Amniotic stem cell (primary cell): ENCODE data around the gene MAN1C1.

ENCODE experiments used
- DNase-seq: peaks from one replicate; lab custom pipeline; 2025; lab: John Stamatoyannopoulos, UW

The MAN1C1 gene

DNA sequence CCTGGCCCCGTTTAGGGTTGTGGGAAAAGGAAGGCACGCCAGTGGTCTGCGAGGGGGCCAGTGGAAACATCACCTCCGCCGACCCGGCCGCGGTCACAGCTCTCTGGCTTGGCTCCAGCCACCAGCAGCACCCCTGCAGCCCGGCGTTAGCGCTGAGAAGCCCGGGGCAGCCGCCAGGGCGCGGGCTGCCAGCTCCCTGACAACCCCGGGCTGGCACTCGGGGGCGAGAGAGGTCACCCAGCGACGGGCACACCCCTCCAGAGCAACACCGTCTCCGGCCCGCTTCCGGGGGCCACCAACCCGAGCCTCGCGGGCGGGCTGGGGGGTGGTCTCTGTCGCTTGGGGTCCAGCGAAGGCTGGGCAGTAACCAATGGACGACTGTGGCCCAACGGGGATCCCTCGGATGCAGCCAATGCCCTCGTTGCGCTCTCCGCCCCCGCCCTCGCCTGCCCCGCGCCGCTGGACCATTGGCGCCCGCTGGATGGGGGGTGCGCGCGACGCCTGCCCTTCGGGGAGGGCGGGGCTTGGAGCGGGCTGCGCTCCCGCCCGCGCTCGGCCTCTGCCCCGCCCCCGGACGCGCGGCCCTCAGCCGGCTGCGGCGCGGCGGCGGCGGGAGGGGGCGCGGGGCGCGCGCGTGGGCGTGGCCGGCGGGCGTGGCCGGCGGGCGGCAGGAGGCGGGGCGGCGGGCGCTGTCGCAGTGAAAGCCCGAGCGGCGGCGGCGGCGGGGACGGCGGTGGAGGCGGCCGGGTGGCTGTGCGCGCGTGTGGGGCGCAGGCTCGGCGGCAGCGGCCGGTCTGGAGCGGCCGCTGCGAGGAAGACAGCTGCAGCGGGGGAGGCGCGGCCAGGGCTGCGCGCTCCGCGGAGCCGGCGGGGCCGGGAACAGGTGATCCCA is at the start of gene MAN1C1:
Gene MAN1C1 (plus strand): TSS at position 697 of the 892 bp plus-strand sequence. CDS start 1,007 bp downstream, outside the sequence.
- peak; percentile 58 for DNase-seq

DNA sequence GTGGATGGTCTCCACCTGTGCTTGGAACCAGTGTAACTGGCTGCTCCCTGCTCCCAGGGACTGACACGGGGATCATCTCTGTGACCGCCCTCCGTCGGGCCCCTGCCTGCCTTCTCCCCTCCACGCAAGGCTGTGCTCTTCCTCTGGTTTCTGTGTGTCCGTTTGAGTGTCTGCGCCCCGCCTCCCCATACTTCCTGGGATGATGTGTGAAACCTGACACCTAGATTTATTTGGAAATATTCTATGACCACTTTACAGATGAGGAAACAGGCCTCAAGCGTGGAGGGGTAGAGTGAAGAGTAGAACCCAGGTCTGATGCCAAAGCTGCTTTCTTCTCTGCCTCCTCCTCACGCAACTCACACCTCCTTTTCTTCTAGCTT is 48.9 kb upstream of the MAN1C1 start:
- no peak for DNase-seq

DNA sequence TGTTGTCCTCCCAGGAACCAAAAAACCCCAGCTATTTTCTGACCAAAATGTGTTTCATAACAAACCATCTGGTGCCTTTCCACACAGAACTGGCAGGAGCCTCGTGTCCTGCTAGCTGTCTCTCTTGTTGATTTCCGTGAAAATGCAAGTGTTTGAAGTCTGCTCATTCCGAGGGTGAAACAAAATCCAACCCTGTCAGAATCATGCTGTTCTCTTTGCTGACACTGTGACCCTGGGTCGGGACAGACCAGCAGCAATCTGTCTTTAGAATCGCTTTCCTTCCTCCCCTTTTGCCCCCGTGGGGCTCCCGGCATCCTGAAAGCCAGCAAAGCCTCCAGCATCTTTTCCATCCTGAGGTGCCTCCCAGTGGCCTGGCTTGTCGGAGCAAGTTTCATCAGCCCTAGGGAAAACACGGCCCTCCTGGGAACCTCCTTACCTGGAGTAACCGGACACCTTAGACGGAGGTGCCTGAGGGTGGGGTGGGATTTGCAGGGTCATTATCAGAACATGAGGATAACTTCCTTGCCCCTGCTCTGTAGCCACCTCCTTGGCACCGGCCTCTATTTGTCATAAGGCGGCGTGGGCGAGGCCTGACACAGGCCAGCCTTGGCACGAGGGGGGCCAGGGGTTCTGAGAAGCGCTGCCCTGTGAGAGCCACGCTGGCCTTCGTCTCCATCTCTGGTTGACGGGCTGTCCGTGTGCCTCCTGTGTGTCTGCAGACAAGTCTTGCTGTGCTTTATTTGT is 48.3 kb upstream of the MAN1C1 start:
- DNase-seq, result no peak

DNA sequence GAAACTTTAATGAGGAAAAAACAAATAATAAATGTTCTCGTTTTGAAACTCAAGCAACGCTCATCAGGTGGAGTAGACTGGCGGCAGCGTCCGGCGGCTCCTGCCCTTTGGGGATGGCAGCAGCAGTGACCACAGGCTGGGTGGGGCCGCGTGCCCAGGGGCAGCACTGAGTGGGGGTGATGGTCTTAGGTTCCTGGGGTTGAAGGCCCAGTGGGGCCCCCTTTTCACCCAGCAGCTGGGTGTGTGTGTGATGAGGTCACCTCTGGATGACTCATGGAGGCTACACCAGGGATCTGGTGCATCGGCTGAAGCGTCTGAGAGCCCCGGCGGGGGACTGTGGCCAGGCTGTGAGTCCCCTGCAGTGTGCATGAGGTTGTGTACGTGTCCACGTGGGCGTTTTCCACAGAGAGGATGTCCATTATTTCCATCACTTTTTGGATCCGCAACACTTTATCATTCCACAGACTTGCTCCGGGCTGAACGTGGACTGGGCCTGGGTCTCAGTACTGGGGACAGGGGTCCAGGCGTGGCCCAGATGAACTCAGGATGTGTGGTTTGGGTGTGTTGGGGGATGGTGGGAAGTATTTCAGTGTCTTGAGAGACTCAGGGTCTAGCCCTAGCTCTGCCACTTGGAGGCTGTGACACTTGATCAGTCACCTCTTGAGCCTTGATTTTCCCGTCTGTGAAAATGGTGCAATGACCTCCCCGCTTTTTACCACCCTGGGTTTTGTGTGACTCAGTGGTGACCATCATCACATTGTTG is 47.6 kb upstream of the MAN1C1 start:
- peak; percentile 29 for DNase-seq

DNA sequence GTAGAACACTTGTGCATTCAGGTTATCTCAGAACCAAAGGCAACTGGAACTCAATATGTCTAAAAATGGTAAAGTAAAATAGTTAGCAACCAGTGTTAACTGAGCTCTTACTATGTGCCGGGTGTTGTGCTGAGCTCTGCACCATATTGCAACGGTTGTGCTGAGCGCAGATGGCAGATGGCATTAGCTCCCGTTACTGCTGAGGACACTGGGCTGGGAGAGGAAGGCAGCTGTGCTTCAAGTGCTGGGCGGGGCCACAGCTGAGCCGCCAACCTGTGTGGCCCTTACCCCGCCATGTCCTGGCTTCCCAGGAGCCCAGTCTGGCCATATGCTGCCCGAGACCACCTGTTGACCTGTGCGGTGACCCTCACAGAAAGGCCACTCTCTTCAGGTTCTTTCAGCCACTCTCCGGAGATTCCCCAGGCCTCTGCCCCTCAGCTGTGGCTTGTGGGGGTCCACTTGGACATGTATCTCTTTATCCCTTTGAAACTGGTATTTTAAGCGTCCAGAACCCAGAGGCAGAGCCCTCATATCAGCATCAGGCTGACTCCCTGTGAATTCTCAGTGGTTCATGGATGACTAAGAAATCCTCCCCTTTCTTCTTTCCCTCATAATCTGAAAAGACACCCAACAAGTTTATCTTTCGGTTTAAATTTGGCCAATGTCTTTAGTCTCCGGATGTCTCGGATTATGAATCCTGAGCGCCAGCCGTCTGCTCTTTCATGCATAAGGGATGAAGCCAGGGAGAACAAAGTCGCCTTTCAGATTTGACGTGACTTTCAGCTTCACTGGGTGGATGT is 46.8 kb upstream of the MAN1C1 start:
- no peak for DNase-seq

DNA sequence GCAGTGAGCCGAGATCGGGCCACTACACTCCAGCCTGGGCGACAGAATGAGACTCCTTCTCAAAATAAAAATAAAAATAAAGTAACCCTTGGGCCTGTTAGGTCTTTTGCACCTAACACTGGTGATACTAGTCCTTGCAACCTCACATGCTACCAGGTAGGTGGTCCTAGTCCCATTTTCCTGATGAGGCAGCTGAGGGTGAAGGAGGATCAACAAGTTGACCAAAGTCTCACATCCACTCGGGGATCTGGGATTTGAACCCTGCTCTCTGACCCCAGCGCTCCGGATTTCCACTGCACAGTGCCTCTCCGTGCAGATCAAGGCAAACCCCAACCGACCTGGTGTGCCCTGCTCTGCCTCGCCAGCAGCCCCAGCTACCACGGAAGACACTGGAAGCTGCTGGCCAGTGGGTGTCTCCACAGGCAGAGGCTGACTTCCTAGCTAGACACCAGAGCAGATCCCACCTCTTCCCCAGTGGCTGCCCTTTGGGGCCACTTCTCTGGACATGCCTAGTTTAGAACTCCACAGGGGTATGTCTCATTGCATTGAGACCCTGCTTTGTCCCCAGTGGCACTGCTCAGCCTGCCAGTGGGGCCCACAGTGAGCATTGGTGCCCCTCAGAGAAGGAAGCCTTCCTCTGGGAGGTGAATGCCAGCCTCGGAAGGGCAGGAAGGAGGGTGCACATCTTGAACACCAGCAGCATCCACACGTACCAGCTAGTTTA is 45.6 kb upstream of the MAN1C1 start:
- no peak for DNase-seq

DNA sequence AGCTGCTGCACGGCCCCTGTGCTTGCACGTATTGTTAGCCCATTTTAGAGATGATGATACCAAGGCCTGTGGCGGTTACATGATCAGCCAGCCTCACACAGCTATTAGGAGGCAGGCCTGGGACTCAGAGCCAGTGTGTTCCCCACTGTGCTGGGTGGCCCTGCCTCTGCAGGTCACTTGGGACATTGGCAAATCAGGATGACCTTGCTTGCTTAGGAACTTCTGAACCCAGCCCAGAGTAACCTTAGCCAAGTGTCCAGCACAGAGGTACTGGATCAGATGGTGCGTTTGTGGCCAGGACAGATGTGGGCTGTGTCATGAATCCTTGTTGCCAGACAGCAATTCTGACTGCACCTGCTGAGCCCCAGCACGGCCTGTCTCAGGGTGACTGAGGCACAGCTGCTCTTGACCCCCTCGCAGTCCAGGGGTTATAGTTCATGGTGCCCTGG is 45.0 kb upstream of the MAN1C1 start:
- DNase-seq, result no peak

DNA sequence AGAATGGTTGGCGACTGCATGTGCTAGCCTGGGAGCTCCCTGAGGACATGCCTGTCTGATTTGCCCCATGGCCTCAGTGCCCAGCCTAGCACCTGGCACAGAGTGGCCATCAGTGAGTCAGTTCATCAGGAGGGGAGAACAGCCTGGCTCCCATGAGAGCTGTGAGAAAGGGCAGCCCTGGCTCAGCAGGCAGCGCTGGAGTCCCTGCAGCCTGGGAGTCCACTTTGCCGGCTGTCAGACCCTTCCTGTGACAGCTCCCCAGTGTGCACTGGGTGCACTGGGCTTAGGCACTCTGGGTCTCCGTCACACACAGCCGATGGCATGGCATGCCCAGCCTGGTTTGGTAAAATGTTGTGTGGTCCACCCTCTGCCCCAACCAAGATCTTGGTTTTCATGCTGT is 44.5 kb upstream of the MAN1C1 start:
- DNase-seq, result no peak

DNA sequence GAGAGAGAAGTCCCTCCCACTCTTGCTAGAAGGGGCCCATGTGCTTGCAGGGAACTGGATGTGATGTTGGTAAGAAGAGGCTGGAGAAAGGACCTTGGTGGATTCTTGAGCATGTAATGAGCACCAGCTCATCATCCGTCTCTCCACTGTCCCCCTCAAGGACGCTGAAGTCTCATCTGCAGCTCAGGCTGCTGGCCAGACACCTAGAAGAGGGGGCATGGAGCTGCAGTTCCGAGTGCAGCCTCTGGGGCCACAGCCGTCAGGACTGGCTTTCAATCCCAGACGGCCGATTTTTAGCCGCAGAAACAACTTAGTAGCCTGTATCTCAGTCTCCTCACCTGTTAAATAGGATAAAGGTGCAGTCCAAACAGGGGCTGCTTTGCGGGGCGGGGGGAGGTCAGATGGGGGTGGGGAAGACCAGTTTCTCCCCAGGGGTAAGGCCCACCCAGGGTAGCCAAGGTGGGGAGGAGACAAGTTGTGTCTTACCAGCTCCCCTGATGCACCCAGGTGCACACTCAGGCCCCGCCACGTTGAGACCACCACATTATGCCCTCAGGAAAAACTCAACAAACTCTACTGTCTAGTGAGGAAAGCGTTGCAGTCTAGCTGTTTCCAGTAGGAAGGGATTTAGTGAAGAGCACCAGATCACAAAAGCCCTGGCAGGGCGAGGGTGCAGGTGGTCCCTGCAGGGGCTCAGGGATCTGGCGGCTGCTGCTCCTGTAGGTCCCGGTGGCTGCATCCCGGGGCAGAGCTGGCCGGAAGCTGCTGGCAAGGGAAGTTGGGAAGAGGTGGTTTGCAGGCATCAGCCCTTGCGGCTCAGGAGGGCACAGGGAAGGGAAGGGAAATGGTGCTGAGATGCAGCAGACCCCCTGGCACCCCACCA is 43.6 kb upstream of the MAN1C1 start:
- peak; percentile 21 for DNase-seq

DNA sequence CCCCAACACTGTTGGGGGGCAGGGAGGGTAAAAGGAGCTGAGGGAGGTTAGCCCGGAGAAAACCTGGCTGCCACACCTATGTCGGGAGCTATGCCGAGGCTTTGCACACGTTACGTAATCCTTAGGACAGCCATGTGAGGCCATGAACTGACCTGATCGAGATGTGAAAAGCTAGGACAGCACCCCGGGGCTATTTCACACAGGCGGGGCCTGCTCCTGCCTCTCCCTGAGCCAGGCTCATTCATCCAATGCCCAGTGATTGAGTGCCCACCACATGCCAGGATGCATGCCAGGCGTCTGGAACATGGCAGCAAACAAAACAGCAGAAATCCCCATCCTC is 43.0 kb upstream of the MAN1C1 start:
- no peak for DNase-seq

DNA sequence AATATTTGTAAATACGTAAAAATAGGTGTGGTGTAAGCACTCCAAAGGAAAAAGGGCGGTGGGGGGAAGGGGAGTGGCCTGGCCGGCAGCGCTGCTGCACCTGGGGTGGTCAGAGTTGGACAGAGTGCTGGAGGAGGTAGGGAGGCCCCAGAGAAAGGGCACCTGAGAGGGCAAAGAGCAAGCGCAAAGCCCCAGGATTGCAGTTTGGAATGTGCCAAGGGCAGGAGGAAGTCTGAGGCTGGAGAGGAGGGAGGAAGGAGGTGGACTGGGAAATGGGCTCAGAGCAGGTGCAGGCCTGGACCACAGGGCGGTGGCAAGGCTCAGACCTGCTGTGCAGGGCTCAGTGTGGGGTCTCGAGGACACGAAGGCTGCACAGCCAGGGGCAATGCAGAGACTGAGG is 42.6 kb upstream of the MAN1C1 start:
- DNase-seq, result no peak

DNA sequence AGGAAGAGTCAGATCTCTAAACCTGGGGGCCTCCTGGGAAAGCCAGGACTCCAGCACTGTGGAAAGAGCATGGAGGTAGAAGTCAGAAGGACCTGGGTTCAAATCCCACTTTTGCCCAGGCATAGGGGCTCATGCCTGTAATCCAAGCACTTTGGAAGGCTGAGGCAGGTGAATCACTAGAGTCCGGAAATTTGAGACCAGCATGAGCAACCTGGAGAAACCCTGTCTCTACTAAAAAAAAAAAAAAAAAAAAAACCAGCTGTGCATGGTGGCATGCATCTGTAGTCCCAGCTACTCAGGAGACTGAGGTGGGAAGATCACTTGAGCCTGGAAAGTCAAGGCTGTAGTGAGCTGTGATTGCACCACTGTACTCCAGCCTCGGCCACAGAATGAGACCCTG is 41.4 kb upstream of the MAN1C1 start:
- no peak for DNase-seq

DNA sequence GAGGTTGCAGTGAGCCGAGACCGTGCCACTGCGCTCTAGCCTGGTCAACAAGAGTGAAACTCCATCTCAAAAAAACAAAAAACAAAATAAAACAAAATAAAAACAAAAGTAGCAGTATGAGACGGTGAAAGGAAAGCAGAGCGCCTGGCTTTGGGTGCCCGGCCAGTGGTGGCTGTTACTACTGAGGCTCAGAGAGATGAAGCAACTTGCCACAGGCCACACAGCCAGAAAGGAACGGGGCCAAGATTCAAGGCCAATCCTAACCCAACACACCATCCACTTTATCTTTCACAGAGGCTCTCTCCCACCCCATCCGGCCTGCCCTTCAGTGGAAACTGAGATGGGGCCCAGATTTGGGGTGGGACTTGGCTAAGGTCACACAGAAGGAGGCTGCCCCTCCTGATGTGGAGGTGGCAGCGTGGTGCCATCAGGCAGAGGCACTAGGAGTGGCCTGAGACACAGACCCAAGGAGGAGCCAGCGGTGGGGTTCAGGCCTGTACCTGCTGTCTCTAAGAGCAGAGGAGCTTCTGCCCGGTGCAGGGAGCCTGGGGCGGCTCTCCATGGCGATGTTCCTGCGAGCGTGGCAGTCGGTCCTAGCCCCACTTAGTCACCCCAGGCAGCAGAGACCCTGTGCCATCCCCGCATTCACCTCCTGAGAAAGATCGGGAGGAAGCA is 40.0 kb upstream of the MAN1C1 start:
- DNase-seq, result no peak

DNA sequence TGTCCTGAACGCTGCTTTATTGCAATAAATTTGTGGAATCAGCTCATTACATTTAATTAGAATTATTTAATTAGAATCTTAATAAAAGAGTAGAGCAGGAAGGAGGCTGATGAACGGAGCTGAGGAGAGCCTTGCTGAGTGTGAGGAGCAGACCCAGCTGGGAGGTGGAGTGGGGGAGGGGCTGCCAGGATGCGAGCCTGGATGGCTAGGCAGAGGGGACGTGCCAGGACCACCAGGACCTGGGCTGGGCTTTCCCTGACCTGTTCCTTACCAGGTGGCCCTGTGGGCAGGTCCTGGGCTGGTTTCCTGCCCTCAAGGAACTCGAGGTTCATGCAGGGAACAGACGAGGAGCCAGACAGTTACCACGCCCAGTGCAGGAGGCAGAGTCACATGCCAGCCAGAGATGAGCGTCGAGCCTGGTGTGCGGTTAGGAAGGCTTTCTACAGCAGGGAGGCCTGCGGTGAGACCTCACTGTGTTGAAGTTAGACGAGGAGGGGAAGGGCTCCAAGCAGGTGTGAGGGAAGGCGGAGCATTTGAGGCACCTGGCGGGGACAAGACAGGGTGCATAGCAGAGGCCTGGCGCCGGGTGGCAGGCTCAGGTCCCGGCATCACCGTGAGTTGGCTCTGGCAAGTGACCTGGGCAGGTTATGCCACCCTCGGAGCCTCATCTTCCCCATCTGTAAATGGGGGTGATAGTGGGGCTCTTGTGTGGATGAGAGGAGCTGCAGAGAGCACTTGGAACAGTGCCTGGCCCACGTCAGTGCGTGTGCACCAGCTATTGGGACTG is 39.3 kb upstream of the MAN1C1 start:
- no peak for DNase-seq

DNA sequence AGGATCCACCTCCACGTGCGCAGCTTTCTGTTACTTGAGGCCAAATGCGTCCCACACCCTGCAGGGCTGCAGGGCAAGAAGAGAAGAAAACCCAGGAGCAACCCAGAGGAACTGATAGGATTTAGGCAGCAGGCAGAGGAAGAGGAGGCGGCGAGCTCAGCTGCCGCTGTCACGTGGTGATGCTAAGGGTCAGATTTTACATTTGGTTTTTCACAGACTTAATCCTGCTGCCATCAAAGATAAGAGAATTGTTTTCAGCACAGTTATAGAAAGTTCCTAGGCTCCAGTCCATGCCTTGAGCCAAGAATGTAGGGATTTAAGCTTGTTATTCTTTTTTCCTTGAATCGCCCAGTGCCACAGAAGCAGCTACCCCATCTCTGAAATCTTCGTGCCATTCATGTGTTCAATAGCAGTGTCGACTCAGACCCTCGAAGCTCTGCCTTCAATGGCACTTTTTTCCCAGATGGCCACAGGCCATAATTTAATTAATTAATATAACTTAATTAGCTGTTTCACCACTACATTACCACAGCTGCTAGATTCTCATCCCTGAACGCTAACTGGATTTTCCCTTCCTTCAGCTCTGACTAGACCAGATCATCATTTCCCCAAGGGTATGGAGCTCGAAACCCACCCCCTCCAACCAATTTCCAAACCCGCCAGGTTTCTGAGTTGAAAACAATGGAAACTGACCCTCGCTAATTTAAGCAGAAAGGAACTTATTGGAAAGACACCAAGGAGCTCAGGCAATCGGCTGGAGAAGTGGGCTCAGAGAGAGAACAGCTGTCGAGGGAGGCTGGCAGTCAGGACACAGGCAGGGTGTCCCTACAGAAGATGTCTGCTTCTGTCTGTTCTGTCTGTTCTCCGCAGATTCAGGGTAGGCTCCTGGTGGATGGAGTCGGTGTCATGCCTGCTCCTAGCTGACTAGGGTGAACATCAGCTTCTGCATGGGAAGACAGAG is 37.0 kb upstream of the MAN1C1 start:
- no peak for DNase-seq

DNA sequence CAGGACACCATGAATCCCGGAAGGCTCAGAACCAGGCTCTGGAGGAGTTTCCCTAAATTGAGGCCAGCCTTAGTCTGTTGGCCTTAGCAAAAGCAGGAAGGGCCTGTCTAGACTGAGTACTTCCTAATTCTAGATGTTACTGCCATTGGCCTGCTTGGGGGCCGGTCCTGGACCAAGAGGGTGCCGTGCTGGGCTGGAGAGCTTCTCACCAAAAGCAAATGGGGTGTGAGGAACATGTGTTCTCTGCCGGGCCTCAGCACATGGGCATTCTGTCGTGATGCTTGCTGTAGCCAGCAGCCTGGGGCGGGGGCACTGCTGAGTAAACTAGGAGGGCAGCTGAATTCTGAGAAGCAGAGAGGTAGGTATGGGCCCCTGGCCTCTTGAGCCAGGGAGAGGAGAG is 35.7 kb upstream of the MAN1C1 start:
- no peak for DNase-seq

DNA sequence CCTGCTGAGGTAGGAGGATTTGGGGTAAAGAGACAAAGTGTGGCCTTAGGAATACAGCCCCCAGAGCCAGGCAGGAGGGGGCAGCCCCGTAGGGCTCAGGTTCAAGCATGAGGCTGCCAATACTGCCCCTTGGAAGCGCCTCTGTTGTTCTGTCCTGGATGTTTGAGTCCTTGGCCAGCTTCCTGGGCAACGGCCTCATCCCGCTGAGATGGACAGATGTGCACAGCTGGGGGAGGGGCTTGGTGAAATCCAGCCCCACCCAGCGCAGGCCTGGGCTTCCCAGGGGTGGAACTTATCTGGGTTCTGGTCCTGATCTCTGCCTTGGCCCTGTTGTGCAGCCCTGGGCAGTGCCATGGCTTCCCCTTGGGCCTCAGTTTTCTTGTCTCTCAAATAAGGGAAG is 34.8 kb upstream of the MAN1C1 start:
- DNase-seq, result no peak
